ENCODE measurements around the gene FAM111A. TPM values are rescaled to one million over a fixed set of nuclear protein-coding genes. Genes with fewer than 3 reads are reported as not detected.

Gene FAM111A
- polyA plus RNA-seq, 1 donor (not counting 4 experiments of a cell fraction or from before 2014, with no cell fraction given): 21.0 TPM

- H3K27me3 ChIP-seq (ENCODE audit: control insufficient read depth, extremely low read depth, insufficient read depth, low read length): no peaks in the 10 kb centered on the region
- H3K9ac ChIP-seq (ENCODE audit: control insufficient read depth, extremely low read depth, insufficient read depth, low read length): no peak overlapping the region
- peaks cover 11% of the 10 kb centered on the region for H3K4me1 ChIP-seq (ENCODE audit: control insufficient read depth, extremely low read depth, insufficient read depth, low read length)
- DNase-seq (ENCODE audit: low read depth, low spot score): no peak
- H3K4me2 ChIP-seq (ENCODE audit: control insufficient read depth, extremely low read depth, insufficient read depth, low read depth, low read length): no peak overlapping the region
- FAIRE-seq: no peak
- H3K27ac ChIP-seq (ENCODE audit: control insufficient read depth, insufficient read depth, low read length): no peak overlapping the region
- no peak overlapping the region for H2AFZ ChIP-seq (ENCODE audit: control insufficient read depth, low read length)
- TF ChIP-seq EZH2 (IDR thresholded peaks at IDR 0.05; ENCODE audit: low read length) (no peak), CTCF (optimal IDR thresholded peaks at IDR 0.05 in 1 of 3, IDR thresholded peaks at IDR 0.05 in 1 of 3, conservative IDR thresholded peaks at IDR 0.05 in 1 of 3; ENCODE audit: extremely low read depth in 1 of 3, insufficient read depth in 2 of 3, low read length in 3 of 3) (no peak)
- no peak overlapping the region for H3K4me3 ChIP-seq (ENCODE audit: control insufficient read depth in 2 of 3, extremely low read depth in 1 of 3, insufficient read depth in 2 of 3, low read depth in 1 of 3, low read length in 3 of 3)
- peaks cover 2% of the 10 kb centered on the region for H3K9me1 ChIP-seq (ENCODE audit: control insufficient read depth, extremely low read depth, insufficient read depth, low read length)
- no peaks in the 10 kb centered on the region for H3K9me3 ChIP-seq (ENCODE audit: control insufficient read depth, low read depth, low read length)
- peaks cover 2% of the 10 kb centered on the region for H3K79me2 ChIP-seq (ENCODE audit: control insufficient read depth, insufficient read depth, low read length)
- peaks cover 0 to 5% of the 10 kb centered on the region in 2 experiments for H3K36me3 ChIP-seq (ENCODE audit: control insufficient read depth in 2 of 2, extremely low read depth in 1 of 2, insufficient read depth in 2 of 2, low read length in 2 of 2)
- no peaks in the 10 kb centered on the region for H4K20me1 ChIP-seq (ENCODE audit: control insufficient read depth, extremely low read depth, insufficient read depth, low read length)
- dilution Hi-C loops (cut with MboI; ENCODE audit: extremely low pct_ligation_motif_present, low sequenced_read_pairs): no loop called here
Measured at GRCh38 chr11:59112494-59112893, 30.2 kb upstream of the FAM111A start.

- TF ChIP-seq CTCF (optimal IDR thresholded peaks at IDR 0.05 in 1 of 3, IDR thresholded peaks at IDR 0.05 in 1 of 3, conservative IDR thresholded peaks at IDR 0.05 in 1 of 3; ENCODE audit: extremely low read depth in 1 of 3, insufficient read depth in 2 of 3, low read length in 3 of 3) (no peak), EZH2 (IDR thresholded peaks at IDR 0.05; ENCODE audit: low read length) (no peak)
- Histone ChIP-seq H4K20me1 (ENCODE audit: control insufficient read depth, extremely low read depth, insufficient read depth, low read length) (no peaks in the 10 kb centered on the region), H3K9me1 (ENCODE audit: control insufficient read depth, extremely low read depth, insufficient read depth, low read length) (peaks cover 2% of the 10 kb centered on the region), H3K27ac (ENCODE audit: control insufficient read depth, insufficient read depth, low read length) (no peak overlapping the region), H3K9ac (ENCODE audit: control insufficient read depth, extremely low read depth, insufficient read depth, low read length) (no peak overlapping the region), H3K4me3 (ENCODE audit: control insufficient read depth in 2 of 3, extremely low read depth in 1 of 3, insufficient read depth in 2 of 3, low read depth in 1 of 3, low read length in 3 of 3) (no peak overlapping the region), H3K27me3 (ENCODE audit: control insufficient read depth, extremely low read depth, insufficient read depth, low read length) (no peaks in the 10 kb centered on the region), H3K4me1 (ENCODE audit: control insufficient read depth, extremely low read depth, insufficient read depth, low read length) (peaks cover 6% of the 10 kb centered on the region), H3K4me2 (ENCODE audit: control insufficient read depth, extremely low read depth, insufficient read depth, low read depth, low read length) (no peak overlapping the region), H3K9me3 (ENCODE audit: control insufficient read depth, low read depth, low read length) (no peaks in the 10 kb centered on the region), H3K79me2 (ENCODE audit: control insufficient read depth, insufficient read depth, low read length) (no peaks in the 10 kb centered on the region), H2AFZ (ENCODE audit: control insufficient read depth, low read length) (no peak overlapping the region), H3K36me3 (ENCODE audit: control insufficient read depth in 2 of 2, extremely low read depth in 1 of 2, insufficient read depth in 2 of 2, low read length in 2 of 2) (peaks cover 0 to 5% of the 10 kb centered on the region in 2 experiments)
- DNase-seq (ENCODE audit: low read depth, low spot score) (no peak), FAIRE-seq (no peak)
- dilution Hi-C loops (cut with MboI; ENCODE audit: extremely low pct_ligation_motif_present, low sequenced_read_pairs): no loop called here
Measured at GRCh38 chr11:59114344-59114743, 28.3 kb upstream of the FAM111A start.
